ENCODE measurements around the gene AGXT.

DNA sequence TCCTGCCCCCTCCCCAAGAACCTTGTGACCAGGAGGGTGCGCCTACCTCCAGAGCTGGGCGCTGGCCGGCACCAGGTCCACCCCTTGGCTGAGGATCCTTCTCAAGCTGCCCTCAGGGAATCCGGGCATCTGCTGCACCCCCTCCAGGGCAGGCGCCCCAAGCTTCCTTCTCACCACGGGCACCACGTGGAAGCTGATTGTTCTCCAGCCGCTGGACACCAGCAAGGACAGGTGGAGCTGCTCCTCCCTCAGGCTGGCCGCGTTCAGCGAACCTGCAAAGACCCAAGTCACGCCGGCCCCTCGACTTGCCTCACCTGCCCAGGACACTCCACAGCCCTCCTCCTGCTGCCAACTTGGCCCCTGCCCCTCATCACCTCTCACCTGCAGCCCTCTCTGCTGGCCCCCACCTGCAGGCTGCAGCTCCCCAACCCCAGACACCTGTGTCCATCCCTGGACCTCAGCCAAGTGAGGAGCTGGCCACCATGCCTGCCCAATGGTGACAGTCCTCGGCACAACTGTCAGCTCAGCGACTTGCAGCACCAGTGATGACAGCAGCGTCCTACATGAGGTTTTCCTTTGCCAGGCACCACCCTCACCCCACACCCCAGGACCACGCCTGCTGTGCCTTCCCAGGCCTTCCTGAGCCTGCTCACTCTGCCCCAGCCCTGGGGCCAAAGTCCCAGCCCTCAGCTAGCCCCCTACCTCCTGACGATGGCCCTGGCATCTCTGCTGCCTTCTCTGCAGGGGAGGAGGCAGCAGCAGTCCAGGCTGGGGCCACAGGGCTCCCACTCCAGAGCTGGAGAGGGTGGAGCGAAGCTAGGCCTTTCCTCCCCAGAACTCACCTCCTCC lies 23.1 kb downstream of the AGXT start:
- TF ChIP-seq POLR2A (IDR thresholded peaks at IDR 0.05; ENCODE audit: low read length) (no peak), GATA1 (IDR thresholded peaks at IDR 0.05; ENCODE audit: low read depth, low read length) (no peak)
